GM23338 (cell line): Measurements from ENCODE around the gene KCTD19. TPM values are rescaled to one million over a fixed set of nuclear protein-coding genes. Genes with fewer than 3 reads are reported as not detected.

Experiments used
- ATAC-seq: fragments of 200-7000 bp; cut with Tn5 transposase; 3 replicates; pipeline ENCODE4 v1.9.1; 2020
- DNase-seq: peaks from one replicate; pipeline ENCODE4 v3.0.0-alpha.2; 2015; ENCODE audit warnings: low spot score
- H2AFZ ChIP-seq: fragments of 200-600 bp; sonication (generic); 2 replicates; pipeline ENCODE4 v1.8.0; 2016; ENCODE audit warnings: antibody characterized with exemption, mild to moderate bottlenecking, moderate library complexity
- H3F3A ChIP-seq: fragments of 200-600 bp; sonication (generic); replicated peaks from 2 replicates; pipeline ENCODE4 v1.8.0; 2017; ENCODE audit warnings: antibody characterized with exemption, mixed run types, low read depth
- H3K27ac ChIP-seq: fragments of 200-600 bp; sonication (generic); 2 replicates; pipeline ENCODE4 v1.6.1; 2016; ENCODE audit warnings: low read depth
- H3K27me3 ChIP-seq: fragments of 200-600 bp; sonication (generic); 2 replicates; pipeline ENCODE4 v1.8.0; 2016; ENCODE audit warnings: mild to moderate bottlenecking, mixed run types, moderate library complexity; ENCODE audit not compliant: insufficient read depth
- H3K36me3 ChIP-seq: fragments of 200-600 bp; sonication (generic); 2 replicates; pipeline ENCODE4 v1.8.0; 2016; ENCODE audit warnings: mild to moderate bottlenecking; ENCODE audit not compliant: insufficient read depth
- H3K4me1 ChIP-seq: fragments of 200-600 bp; sonication (generic); 2 replicates; pipeline ENCODE4 v1.8.0; 2016; ENCODE audit warnings: mild to moderate bottlenecking, moderate library complexity; ENCODE audit not compliant: insufficient read depth
- H3K4me2 ChIP-seq: fragments of 200-600 bp; sonication (generic); 2 replicates; pipeline ENCODE4 v1.7.1; 2017; ENCODE audit warnings: mixed run types
- H3K4me3 ChIP-seq: fragments of 200-600 bp; sonication (generic); 2 replicates; pipeline ENCODE4 v1.6.1; 2016; ENCODE audit warnings: mixed run types
- H3K79me2 ChIP-seq: fragments of 200-600 bp; sonication (generic); replicated peaks from 2 replicates; pipeline ENCODE4 v1.8.0; 2017; ENCODE audit warnings: mild to moderate bottlenecking; ENCODE audit not compliant: insufficient read depth
- H3K9me2 ChIP-seq: fragments of 200-600 bp; sonication (generic); 2 replicates; pipeline ENCODE4 v1.8.0; 2017; ENCODE audit not compliant: insufficient read depth
- H4K20me1 ChIP-seq: fragments of 200-600 bp; sonication (generic); replicated peaks from 2 replicates; pipeline ENCODE4 v1.8.0; 2017; ENCODE audit warnings: mild to moderate bottlenecking; ENCODE audit not compliant: insufficient read depth
- H3K27ac Mint-ChIP-seq: 2 replicates; pipeline ENCODE4 v1.8.0; 2020; ENCODE audit warnings: inconsistent platforms, mild to moderate bottlenecking, moderate library complexity, mixed read lengths
- H3K27me3 Mint-ChIP-seq: 3 replicates; pipeline ENCODE4 v1.8.0; 2022; ENCODE audit warnings: low read depth, mild to moderate bottlenecking, moderate library complexity, mixed read lengths, inconsistent platforms; ENCODE audit not compliant: insufficient read depth, poor library complexity
- H3K36me3 Mint-ChIP-seq: 3 replicates; pipeline ENCODE4 v1.8.0; 2021; ENCODE audit warnings: low read depth, mild to moderate bottlenecking, inconsistent platforms, moderate library complexity, mixed read lengths
- H3K4me1 Mint-ChIP-seq: 3 replicates; pipeline ENCODE4 v1.8.0; 2020; ENCODE audit warnings: mild to moderate bottlenecking, inconsistent platforms, mixed read lengths
- H3K4me3 Mint-ChIP-seq: 3 replicates; pipeline ENCODE4 v1.8.0; 2021; ENCODE audit warnings: moderate library complexity, mild to moderate bottlenecking, inconsistent platforms, mixed read lengths
- H3K9me3 Mint-ChIP-seq: 3 replicates; pipeline ENCODE4 v1.8.0; 2020; ENCODE audit warnings: moderate library complexity, mild to moderate bottlenecking, inconsistent platforms, mixed read lengths
- CTCF ChIP-seq, 2 experiments: fragments of 200-600 bp in 1 of 2; sonication (generic) in 1 of 2; conservative IDR thresholded peaks; 2 replicates each; pipeline versions ENCODE4 v1.5.1 to v1.6.1; 2016 to 2017; ENCODE audit warnings: antibody characterized with exemption in 2 of 2, low read depth in 2 of 2, mild to moderate bottlenecking in 2 of 2, moderate library complexity in 1 of 2
- JUNB ChIP-seq: IDR thresholded peaks from one replicate; pipeline ENCODE4 v1.6.1; 2016; ENCODE audit warnings: antibody characterized with exemption; ENCODE audit not compliant: unreplicated experiment
- NANOG ChIP-seq: IDR thresholded peaks from 2 replicates; pipeline ENCODE4 v1.6.1; 2016; ENCODE audit warnings: antibody characterized with exemption, borderline replicate concordance
- POLR2AphosphoS5 ChIP-seq: IDR thresholded peaks from 2 replicates; pipeline ENCODE4 v1.6.1; 2016; ENCODE audit warnings: antibody characterized with exemption, low read depth
- REST ChIP-seq: IDR thresholded peaks from one replicate; pipeline ENCODE4 v1.6.1; 2018; ENCODE audit warnings: antibody characterized with exemption; ENCODE audit not compliant: unreplicated experiment
- STAT1 ChIP-seq: IDR thresholded peaks from one replicate; pipeline ENCODE4 v1.6.1; 2016; ENCODE audit warnings: antibody characterized with exemption; ENCODE audit not compliant: unreplicated experiment
- ZNF114 ChIP-seq: fragments of 250-450 bp; sonication (Bioruptor Pico); IDR thresholded peaks from 2 replicates; pipeline ENCODE4 v1.5.0; 2020; ENCODE audit warnings: mild to moderate bottlenecking, moderate library complexity
- ZNF462 ChIP-seq: fragments of 250-450 bp; sonication (Bioruptor Pico); IDR thresholded peaks from 2 replicates; pipeline ENCODE4 v1.5.0; 2020; ENCODE audit warnings: mild to moderate bottlenecking, moderate library complexity
- polyA plus RNA-seq: library from polyadenylated mRNA; unstranded; fragments of >200 nt; fragmentation: Nextera tagmentation; extraction: Ambion mirVana; gene quantifications from 2 replicates; pipeline ENCODE4 v1.2.1, GENCODE V29; 2016
- total RNA-seq: library from RNA; depleted of rRNA; stranded (reverse); fragments of >200 nt; shearing (Covaris generic); gene quantifications from 2 replicates; pipeline ENCODE4 v1.2.3, GENCODE V29; 2014

The KCTD19 gene
- total and polyA plus RNA-seq, 2 experiments from 2014 or later = 0.31 to 0.65 TPM

- Mint-ChIP-seq H3K4me1 (no peaks in the 10 kb centered on the region), H3K4me3 (no peak overlapping the region), H3K27me3 (peaks cover 18% of the 10 kb centered on the region), H3K36me3 (no peaks in the 10 kb centered on the region), H3K27ac (no peak overlapping the region), H3K9me3 (no peaks in the 10 kb centered on the region)
- H2AFZ ChIP-seq = no peak overlapping the region
- no peaks in the 10 kb centered on the region for H3K79me2 ChIP-seq
- no peaks in the 10 kb centered on the region for H3K9me2 ChIP-seq
- ATAC-seq (no peak), DNase-seq (no peak)
- no peak overlapping the region for H3K4me3 ChIP-seq
- no peak for TF ChIP-seq POLR2AphosphoS5
- TF ChIP-seq NANOG = no peak
- TF ChIP-seq ZNF462 (CRISPR knock-in tag) = no peak
- no peak for TF ChIP-seq REST
- no peak for TF ChIP-seq JUNB
- TF ChIP-seq CTCF (conservative IDR thresholded peaks at IDR 0.05; ENCODE audit: low read depth in 2 of 2) = no peak
- TF ChIP-seq ZNF114 = no peak
- TF ChIP-seq STAT1 = no peak
- H3K4me1 ChIP-seq = no peaks in the 10 kb centered on the region
- no peaks in the 10 kb centered on the region for H3K27me3 ChIP-seq
- no peaks in the 10 kb centered on the region for H3F3A ChIP-seq
- H4K20me1 ChIP-seq = no peaks in the 10 kb centered on the region; the same call in 1 of the 2 replicates
- H3K4me2 ChIP-seq = no peak overlapping the region
- H3K36me3 ChIP-seq = no peaks in the 10 kb centered on the region
- no peak overlapping the region for H3K27ac ChIP-seq
Observed at GRCh38 chr16:67301080-67301782, 25.3 kb downstream of the KCTD19 start.
